ENCODE data around the gene CACNA2D1. TPM values are rescaled to one million over a fixed set of nuclear protein-coding genes. Genes with fewer than 3 reads are reported as not detected.

The CACNA2D1 gene
- total RNA-seq, 1 donor from 2014 or later, result 20.7 TPM

DNA sequence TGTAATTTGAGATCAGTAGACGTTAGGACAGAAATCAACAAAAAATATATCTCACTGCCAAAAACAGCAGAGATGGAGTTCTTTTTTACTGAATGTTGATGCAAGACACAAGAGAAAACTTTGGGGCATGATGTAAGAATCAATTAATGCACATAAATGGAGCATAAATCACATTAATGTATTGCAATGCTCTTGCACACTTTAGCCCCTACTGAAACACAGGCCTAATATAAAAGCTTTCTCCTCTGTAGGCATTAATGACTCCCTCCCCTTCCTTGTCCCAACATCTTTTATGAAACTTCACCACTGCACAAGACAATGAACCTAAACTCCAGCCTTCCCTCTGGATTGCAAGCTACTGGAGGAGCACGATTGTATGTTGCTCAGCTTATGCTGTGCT is 58.8 kb downstream of the CACNA2D1 start:
- Mint-ChIP-seq H3K9me3 (ENCODE audit: unreplicated experiment) (no peaks in the 10 kb centered on the region), H3K27ac (ENCODE audit: unreplicated experiment) (no peak overlapping the region)

DNA sequence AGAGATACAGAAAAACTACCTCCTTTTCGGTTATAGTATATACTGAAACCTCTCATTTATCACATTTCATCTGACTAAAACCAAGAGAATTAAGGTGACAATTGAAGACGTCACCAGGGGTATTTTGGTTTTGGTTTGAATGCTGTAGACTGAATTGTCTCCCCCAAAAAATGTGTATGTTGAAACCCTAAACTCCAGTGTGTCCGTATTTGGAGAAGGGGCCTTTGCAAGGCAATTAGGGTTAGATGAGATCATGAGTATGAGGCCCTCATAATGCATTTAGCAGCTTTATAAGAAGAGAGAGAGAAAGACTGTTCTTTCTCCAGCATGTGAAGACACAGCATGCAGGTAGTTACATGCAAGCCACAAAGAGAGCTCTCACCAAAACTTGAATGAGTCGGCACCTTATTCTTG is 59.5 kb downstream of the CACNA2D1 start:
- Mint-ChIP-seq H3K27me3 (ENCODE audit: unreplicated experiment) (peaks cover 3% of the 10 kb centered on the region), H3K27ac (ENCODE audit: unreplicated experiment) (no peak overlapping the region), H3K4me3 (ENCODE audit: unreplicated experiment) (no peak overlapping the region), H3K36me3 (ENCODE audit: low read depth, unreplicated experiment) (no peaks in the 10 kb centered on the region), H3K9me3 (ENCODE audit: unreplicated experiment) (no peaks in the 10 kb centered on the region), H3K4me1 (ENCODE audit: unreplicated experiment) (peaks cover 9% of the 10 kb centered on the region)
- no peak for DNase-seq (ENCODE audit: low spot score)
- TF ChIP-seq, protein P1, sequence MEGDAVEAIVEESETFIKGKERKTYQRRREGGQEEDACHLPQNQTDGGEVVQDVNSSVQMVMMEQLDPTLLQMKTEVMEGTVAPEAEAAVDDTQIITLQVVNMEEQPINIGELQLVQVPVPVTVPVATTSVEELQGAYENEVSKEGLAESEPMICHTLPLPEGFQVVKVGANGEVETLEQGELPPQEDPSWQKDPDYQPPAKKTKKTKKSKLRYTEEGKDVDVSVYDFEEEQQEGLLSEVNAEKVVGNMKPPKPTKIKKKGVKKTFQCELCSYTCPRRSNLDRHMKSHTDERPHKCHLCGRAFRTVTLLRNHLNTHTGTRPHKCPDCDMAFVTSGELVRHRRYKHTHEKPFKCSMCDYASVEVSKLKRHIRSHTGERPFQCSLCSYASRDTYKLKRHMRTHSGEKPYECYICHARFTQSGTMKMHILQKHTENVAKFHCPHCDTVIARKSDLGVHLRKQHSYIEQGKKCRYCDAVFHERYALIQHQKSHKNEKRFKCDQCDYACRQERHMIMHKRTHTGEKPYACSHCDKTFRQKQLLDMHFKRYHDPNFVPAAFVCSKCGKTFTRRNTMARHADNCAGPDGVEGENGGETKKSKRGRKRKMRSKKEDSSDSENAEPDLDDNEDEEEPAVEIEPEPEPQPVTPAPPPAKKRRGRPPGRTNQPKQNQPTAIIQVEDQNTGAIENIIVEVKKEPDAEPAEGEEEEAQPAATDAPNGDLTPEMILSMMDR (IDR thresholded peaks at IDR 0.05; ENCODE audit: unreplicated experiment), result no peak

More for the DNA sequence above, 58.8 kb downstream of the CACNA2D1 start:
- Mint-ChIP-seq H3K36me3 (ENCODE audit: low read depth, unreplicated experiment) (no peaks in the 10 kb centered on the region), H3K27me3 (ENCODE audit: unreplicated experiment) (peaks cover 3% of the 10 kb centered on the region), H3K4me3 (ENCODE audit: unreplicated experiment) (no peak overlapping the region), H3K4me1 (ENCODE audit: unreplicated experiment) (peaks cover 13% of the 10 kb centered on the region)
- TF ChIP-seq, protein P1 (IDR thresholded peaks at IDR 0.05; ENCODE audit: unreplicated experiment), result no peak
- no peak for DNase-seq (ENCODE audit: low spot score)

DNA sequence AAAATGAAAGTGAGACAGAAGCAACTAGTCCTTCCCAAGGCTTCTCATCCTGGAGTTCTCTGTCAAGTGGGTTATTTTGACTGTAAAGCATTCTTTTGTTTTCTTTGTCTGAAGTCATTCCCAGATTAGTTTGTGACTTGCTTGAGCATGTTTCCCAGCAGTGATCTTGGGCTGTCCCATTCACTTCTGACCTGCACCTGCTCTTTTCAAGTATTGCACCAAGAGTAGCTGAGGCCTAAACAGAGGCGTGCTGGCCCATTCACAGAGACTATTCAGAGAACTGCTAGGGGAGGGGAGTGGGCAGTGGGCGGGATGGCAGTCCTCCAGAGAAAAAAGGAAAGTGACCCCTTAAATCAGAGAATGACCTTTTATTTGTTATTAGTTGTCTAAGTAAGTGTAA is 61.3 kb downstream of the CACNA2D1 start:
- no peak for DNase-seq (ENCODE audit: low spot score)
- Mint-ChIP-seq H3K36me3 (ENCODE audit: low read depth, unreplicated experiment) (no peaks in the 10 kb centered on the region), H3K9me3 (ENCODE audit: unreplicated experiment) (no peaks in the 10 kb centered on the region), H3K4me1 (ENCODE audit: unreplicated experiment) (no peaks in the 10 kb centered on the region), H3K27me3 (ENCODE audit: unreplicated experiment) (peaks cover 1% of the 10 kb centered on the region), H3K27ac (ENCODE audit: unreplicated experiment) (no peak overlapping the region), H3K4me3 (ENCODE audit: unreplicated experiment) (no peak overlapping the region)
- TF ChIP-seq, protein P1 (IDR thresholded peaks at IDR 0.05; ENCODE audit: unreplicated experiment), result no peak

DNA sequence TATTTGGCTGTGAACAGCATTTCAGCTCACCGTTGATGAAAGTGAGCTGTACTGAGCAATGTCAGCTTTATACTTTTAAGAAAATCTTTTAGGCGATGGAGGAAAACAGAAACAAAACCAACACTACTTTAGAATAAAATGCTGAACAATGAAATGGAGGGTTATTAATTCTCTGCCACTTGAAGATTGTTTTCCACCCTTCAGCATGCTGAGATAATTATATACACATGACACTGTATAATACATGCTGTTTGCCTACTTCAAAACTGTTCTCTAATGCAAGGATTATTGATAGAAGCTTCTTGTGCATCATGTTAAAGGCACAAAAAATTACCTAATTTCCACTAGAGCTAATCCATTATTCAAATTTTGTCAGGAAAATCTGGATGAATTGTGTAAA is 66.8 kb downstream of the CACNA2D1 start:
- no peak overlapping the region for H3K4me3 Mint-ChIP-seq (ENCODE audit: unreplicated experiment)
- no peaks in the 10 kb centered on the region for H3K9me3 Mint-ChIP-seq (ENCODE audit: unreplicated experiment)
- TF ChIP-seq, protein P1 (IDR thresholded peaks at IDR 0.05; ENCODE audit: unreplicated experiment), result no peak
- no peaks in the 10 kb centered on the region for H3K36me3 Mint-ChIP-seq (ENCODE audit: low read depth, unreplicated experiment)
- no peak overlapping the region for H3K27ac Mint-ChIP-seq (ENCODE audit: unreplicated experiment)
- H3K27me3 Mint-ChIP-seq (ENCODE audit: unreplicated experiment), result no peaks in the 10 kb centered on the region
- DNase-seq (ENCODE audit: low spot score), result no peak
- H3K4me1 Mint-ChIP-seq (ENCODE audit: unreplicated experiment), result no peaks in the 10 kb centered on the region

DNA sequence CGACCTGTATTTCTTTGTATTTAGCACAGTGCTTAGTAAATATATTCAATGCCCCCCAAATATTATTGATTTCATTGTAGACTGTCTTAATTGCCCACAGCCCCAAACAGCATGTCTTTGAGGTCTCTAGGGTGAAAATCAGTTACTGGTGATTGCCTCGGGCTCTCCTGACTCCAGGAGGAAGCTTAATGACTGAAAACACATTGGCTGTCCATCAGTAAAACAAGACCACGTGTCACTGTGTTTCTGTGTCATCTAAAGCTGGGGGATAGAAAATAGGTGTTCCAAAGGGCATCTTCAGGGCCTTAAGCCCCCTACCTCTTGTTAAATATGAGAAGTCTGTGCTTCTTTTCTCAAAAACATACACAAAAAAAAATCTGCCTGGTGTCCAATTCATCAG is 67.9 kb downstream of the CACNA2D1 start:
- TF ChIP-seq, protein P1 (IDR thresholded peaks at IDR 0.05; ENCODE audit: unreplicated experiment), result no peak
- DNase-seq (ENCODE audit: low spot score), result no peak
- no peaks in the 10 kb centered on the region for H3K36me3 Mint-ChIP-seq (ENCODE audit: low read depth, unreplicated experiment)
- no peak overlapping the region for H3K4me3 Mint-ChIP-seq (ENCODE audit: unreplicated experiment)
- H3K27me3 Mint-ChIP-seq (ENCODE audit: unreplicated experiment), result no peaks in the 10 kb centered on the region
- no peaks in the 10 kb centered on the region for H3K9me3 Mint-ChIP-seq (ENCODE audit: unreplicated experiment)
- no peak overlapping the region for H3K27ac Mint-ChIP-seq (ENCODE audit: unreplicated experiment)
- no peaks in the 10 kb centered on the region for H3K4me1 Mint-ChIP-seq (ENCODE audit: unreplicated experiment)

All from endothelial cell (in vitro differentiated cells).